Spleen (tissue), 11 donors: ENCODE results near the gene TFB1M. TPM values are rescaled to one million over a fixed set of nuclear protein-coding genes. Genes with fewer than 3 reads are reported as not detected.

Experiments
- DNase-seq: peaks from one replicate; pipeline ENCODE4 v3.0.0-alpha.2; 2020
- H3K27ac ChIP-seq, 8 donors: fragments of 200-600 bp; sonication (generic) in 7 of 8; 1 replicate in 4 of 8; 2 replicates in 4 of 8; pipeline versions ENCODE4 v1.5.0 to v1.8.0; 2016 to 2021; ENCODE audit warnings: inconsistent platforms in 4 of 8, mild to moderate bottlenecking in 4 of 8, moderate library complexity in 1 of 8
- H3K27me3 ChIP-seq, 7 donors: fragments of 200-600 bp; sonication (generic) in 6 of 7; replicated peaks in 1 of 7; 1 replicate in 4 of 7; 2 replicates in 3 of 7; pipeline versions ENCODE4 v1.5.0 to v1.8.0; 2016 to 2021; ENCODE audit warnings: inconsistent platforms in 3 of 7, mild to moderate bottlenecking in 1 of 7
- H3K36me3 ChIP-seq, 6 donors: fragments of 200-600 bp; sonication (generic) in 5 of 6; 1 replicate in 4 of 6; 2 replicates in 2 of 6; pipeline versions ENCODE4 v1.5.0 to v1.8.0; 2016 to 2021; ENCODE audit warnings: inconsistent platforms in 2 of 6
- H3K4me1 ChIP-seq, 6 donors: fragments of 200-600 bp; sonication (generic) in 5 of 6; 1 replicate in 3 of 6; 2 replicates in 3 of 6; pipeline versions ENCODE4 v1.5.0 to v1.8.0; 2016 to 2021; ENCODE audit warnings: inconsistent platforms in 3 of 6
- H3K4me3 ChIP-seq, 8 donors: fragments of 200-600 bp; sonication (generic) in 7 of 8; 1 replicate in 4 of 8; 2 replicates in 4 of 8; pipeline versions ENCODE4 v1.5.0 to v1.8.0; 2016 to 2021; ENCODE audit warnings: inconsistent platforms in 4 of 8, mild to moderate bottlenecking in 4 of 8, moderate library complexity in 2 of 8
- H3K9me3 ChIP-seq, 8 donors: fragments of 200-600 bp; sonication (generic) in 7 of 8; 1 replicate in 4 of 8; 2 replicates in 4 of 8; pipeline versions ENCODE4 v1.5.0 to v1.8.0; 2016 to 2021; ENCODE audit warnings: inconsistent platforms in 4 of 8
- POLR2A ChIP-seq, 3 donors: fragments of 450-650 bp; IDR thresholded peaks; one replicate each; pipeline ENCODE4 v1.5.1; 2017; ENCODE audit warnings: antibody characterized with exemption in 3 of 3, mild to moderate bottlenecking in 1 of 3
- POLR2AphosphoS5 ChIP-seq, 3 donors: sonication (generic); formaldehyde crosslinking; IDR thresholded peaks; one replicate each; pipeline ENCODE4 v1.5.1; 2017; ENCODE audit warnings: antibody characterized with exemption in 3 of 3
- WGBS, 5 donors: extraction: QIAGEN DNeasy Blood & Tissue Kit in 3 of 5; methylation state at CpG; one replicate each; pipeline versions ENCODE4 v1.1.5 to v1.1.7; 2013 to 2018; 5-methylcytosine and 5-hydroxymethylcytosine counted together
- intact Hi-C: fragments of 100-400 bp; cut with DNase I; formaldehyde crosslinking; loops from one replicate; pipeline ENCODE4 v1.15.0; 2023; ENCODE audit warnings: low total_unique reads
- polyA plus RNA-seq, 3 donors: library from polyadenylated mRNA; stranded (reverse); fragments of 200-250 nt; gene quantifications; one replicate each; pipeline ENCODE4 v1.2.1, GENCODE V29; 2013
- total RNA-seq, 7 donors: library from RNA; depleted of rRNA in 3 of 7; stranded (reverse); fragments of >200 nt in 3 of 7; fragmentation: NEBNext Ultra II Directional in 4 of 7; extraction: Animal tissue kit (Norgen Biotek cat#: 25700) in 4 of 7; gene quantifications; one replicate each; pipeline versions ENCODE4 v1.1.0 to v1.2.1, GENCODE V29; 2016 to 2021
- TF ChIP-seq, protein P1 (sequence below), 11 experiments: fragments of 200-600 bp in 7 of 11; fragments of 450-650 bp in 4 of 11; sonication (generic) in 4 of 11; IDR thresholded peaks in 8 of 11; conservative IDR thresholded peaks in 3 of 11; 1 replicate in 7 of 11; 2 replicates in 4 of 11; pipeline versions ENCODE4 v1.4.0 to v1.8.0; 2016 to 2021; ENCODE audit warnings: antibody characterized with exemption in 11 of 11, inconsistent platforms in 4 of 11, mild to moderate bottlenecking in 1 of 11
- donor health status: healthy with polysubstance abuse.
- donor health status: DM: no; HTN: no; CAD: no; lungs with moderate emphysema.
- donor health status: DM: no; HTN: no; CAD: no.
- donor health status: Bipolar disorder and iron deficiency.
- donor health status: healthy.
- donor health status: DM: no; HTN: no; CAD: no.
- donor health status: DM: yes; HTN: yes; CAD: no.

The TFB1M gene
- total and polyA plus RNA-seq, 10 donors: 11.4 to 39.2 (median 21.0) TPM

DNA sequence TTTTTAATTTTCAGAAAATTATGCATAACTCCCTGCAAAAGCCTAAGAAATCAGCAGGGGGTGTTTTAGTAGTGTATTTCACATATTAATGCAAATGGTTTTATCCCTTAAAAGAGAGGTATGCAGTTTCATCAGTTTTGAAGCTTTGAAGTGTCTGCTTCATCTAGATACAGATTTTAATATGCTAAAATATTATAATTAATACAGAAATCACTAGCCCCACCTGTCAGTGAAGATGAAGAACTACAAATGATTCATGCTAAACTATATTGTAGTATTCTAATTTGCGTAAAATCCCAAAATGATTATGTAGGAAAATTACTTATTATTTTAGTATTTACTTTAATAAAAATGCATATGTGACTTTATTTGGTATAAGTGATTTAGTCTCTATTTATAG, 2.9 kb upstream of the TFB1M start:
- WGBS, 5 donors: 88 to 98% (median 91%) methylated on average over 1 of the region's 1 CpG
- Histone ChIP-seq H3K4me3 (no peak overlapping the region), H3K9me3 (no peaks in the 10 kb centered on the region), H3K4me1 (peaks cover 0 to 45% (median 33%) of the 10 kb centered on the region in 6 donors), H3K27ac (no peak overlapping the region), H3K27me3 (no peaks in the 10 kb centered on the region), H3K36me3 (no peaks in the 10 kb centered on the region)
- TF ChIP-seq POLR2A (IDR thresholded peaks at IDR 0.05): no peak
- TF ChIP-seq, protein P1, sequence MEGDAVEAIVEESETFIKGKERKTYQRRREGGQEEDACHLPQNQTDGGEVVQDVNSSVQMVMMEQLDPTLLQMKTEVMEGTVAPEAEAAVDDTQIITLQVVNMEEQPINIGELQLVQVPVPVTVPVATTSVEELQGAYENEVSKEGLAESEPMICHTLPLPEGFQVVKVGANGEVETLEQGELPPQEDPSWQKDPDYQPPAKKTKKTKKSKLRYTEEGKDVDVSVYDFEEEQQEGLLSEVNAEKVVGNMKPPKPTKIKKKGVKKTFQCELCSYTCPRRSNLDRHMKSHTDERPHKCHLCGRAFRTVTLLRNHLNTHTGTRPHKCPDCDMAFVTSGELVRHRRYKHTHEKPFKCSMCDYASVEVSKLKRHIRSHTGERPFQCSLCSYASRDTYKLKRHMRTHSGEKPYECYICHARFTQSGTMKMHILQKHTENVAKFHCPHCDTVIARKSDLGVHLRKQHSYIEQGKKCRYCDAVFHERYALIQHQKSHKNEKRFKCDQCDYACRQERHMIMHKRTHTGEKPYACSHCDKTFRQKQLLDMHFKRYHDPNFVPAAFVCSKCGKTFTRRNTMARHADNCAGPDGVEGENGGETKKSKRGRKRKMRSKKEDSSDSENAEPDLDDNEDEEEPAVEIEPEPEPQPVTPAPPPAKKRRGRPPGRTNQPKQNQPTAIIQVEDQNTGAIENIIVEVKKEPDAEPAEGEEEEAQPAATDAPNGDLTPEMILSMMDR (IDR thresholded peaks at IDR 0.05 in 8 of 11, conservative IDR thresholded peaks at IDR 0.05 in 3 of 11): peak in 2 of 11 experiments; percentile 13 to 30
- TF ChIP-seq POLR2AphosphoS5 (IDR thresholded peaks at IDR 0.05): no peak
- no peak for DNase-seq
- intact Hi-C loops: no loop called here

DNA sequence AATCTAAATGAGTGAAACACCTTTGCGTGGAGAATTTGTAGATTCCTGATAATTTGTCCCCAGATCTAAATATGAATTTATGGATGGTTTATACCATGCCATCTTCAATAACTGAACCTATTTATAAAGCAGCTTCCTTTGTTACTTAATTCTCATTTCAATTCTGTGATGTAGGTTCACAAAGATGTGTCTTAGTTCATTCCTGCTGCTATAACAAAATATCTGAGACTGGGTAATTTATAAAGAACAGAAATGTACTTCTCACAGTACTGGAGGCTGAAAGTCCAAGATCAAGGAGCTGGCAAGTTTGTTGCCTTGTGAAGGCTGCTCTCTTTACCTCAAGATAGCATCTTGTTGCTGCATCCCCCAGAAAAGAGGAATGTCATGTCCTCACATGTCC, 2.1 kb upstream of the TFB1M start:
- WGBS, 5 donors: 91 to 100% (median 98%) methylated on average over 1 of the region's 1 CpG
- H3K4me1 ChIP-seq: peaks cover 0 to 53% (median 36%) of the 10 kb centered on the region in 6 donors
- no peak for DNase-seq
- intact Hi-C loops: no loop called here
- H3K9me3 ChIP-seq: no peaks in the 10 kb centered on the region
- H3K27ac ChIP-seq: no peak overlapping the region
- TF ChIP-seq POLR2A (IDR thresholded peaks at IDR 0.05) (no peak), POLR2AphosphoS5 (IDR thresholded peaks at IDR 0.05) (no peak)
- TF ChIP-seq, protein P1 (IDR thresholded peaks at IDR 0.05 in 8 of 11, conservative IDR thresholded peaks at IDR 0.05 in 3 of 11): no peak
- no peaks in the 10 kb centered on the region for H3K27me3 ChIP-seq
- H3K36me3 ChIP-seq: no peaks in the 10 kb centered on the region
- H3K4me3 ChIP-seq: no peak overlapping the region

DNA sequence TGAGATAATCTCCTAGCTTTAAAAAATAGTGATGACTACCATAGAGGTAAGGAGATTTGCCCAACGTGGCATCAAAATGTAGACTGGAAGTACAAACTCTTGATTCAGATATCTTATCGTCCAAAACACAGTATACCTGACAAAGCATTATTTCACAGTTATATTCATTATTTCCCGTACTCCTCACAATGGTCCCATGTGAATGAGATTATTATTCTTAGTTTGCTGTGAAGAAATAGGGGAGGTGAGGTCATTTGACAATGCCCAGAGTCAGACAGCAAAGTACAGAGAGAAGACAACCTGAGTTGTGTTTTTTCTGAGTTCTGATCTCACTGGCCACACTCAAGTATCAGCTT, 1.2 kb upstream of the TFB1M start:
- WGBS, 5 donors: 27 to 71% (median 50%) methylated on average over 3 of the region's 3 CpGs
- peak overlapping the region in 7 of 8 donors; percentile 66 to 94 (median 84) for H3K4me3 ChIP-seq

DNA sequence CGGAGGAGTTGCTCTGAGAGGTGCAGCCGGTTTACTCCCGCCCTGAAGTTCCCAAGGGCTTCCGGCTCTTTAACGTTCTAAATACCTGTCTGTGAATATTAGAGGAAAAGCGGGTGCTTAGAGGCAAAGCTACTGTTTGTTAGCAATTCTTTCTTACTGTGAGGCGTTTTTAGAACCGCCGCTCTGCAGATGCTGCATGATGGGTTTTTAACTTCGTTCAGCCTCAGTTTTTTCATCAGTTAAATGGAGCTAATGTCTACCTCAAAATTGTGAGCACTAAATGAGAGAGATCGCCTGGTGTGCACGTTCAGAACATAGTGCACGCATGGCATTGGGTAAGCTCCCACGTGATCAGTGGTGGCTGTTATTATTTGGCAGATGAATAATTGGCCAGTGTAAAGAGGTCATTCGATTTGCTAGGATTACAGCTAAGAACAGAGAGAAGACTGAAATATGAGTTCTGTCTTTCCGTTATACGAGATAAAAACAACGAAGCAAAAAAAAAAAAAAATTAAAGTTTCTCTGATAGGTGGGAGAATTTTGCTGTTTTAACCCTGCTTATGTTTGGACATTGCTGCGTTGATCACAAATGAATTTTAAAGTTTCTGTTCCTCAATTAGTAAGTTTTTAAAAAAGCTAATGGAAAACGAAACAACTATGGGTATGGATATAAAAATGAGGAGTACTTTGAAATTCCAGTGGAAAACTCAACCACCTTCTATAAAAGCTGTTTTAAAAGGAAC, 660 bp upstream of the TFB1M start:
- TF ChIP-seq, protein P1 (IDR thresholded peaks at IDR 0.05 in 8 of 11, conservative IDR thresholded peaks at IDR 0.05 in 3 of 11): peak in 1 of 11 experiments; percentile 13
- TF ChIP-seq POLR2A (IDR thresholded peaks at IDR 0.05) (peak in 1 of 3 donors; percentile 39), POLR2AphosphoS5 (IDR thresholded peaks at IDR 0.05) (no peak)
- H3K4me1 ChIP-seq: peaks cover 0 to 61% (median 34%) of the 10 kb centered on the region in 6 donors
- DNase-seq: no peak
- H3K9me3 ChIP-seq: no peaks in the 10 kb centered on the region
- intact Hi-C loops: no loop called here
- peaks cover 0 to 11% (median 2%) of the 10 kb centered on the region in 6 donors for H3K36me3 ChIP-seq
- H3K4me3 ChIP-seq: peak overlapping the region; percentile 66 to 94 (median 83)
- H3K27ac ChIP-seq: peak overlapping the region; percentile 69 to 94 (median 91)
- no peaks in the 10 kb centered on the region for H3K27me3 ChIP-seq
- WGBS, 5 donors: 1 to 4% (median 4%) methylated on average over 20 of the region's 20 CpGs

More for the DNA sequence above, 1.2 kb upstream of the TFB1M start:
- intact Hi-C loops: no loop called here
- TF ChIP-seq POLR2AphosphoS5 (IDR thresholded peaks at IDR 0.05) (no peak), POLR2A (IDR thresholded peaks at IDR 0.05) (no peak)
- TF ChIP-seq, protein P1 (IDR thresholded peaks at IDR 0.05 in 8 of 11, conservative IDR thresholded peaks at IDR 0.05 in 3 of 11): no peak
- Histone ChIP-seq H3K9me3 (no peaks in the 10 kb centered on the region), H3K27ac (peak overlapping the region; percentile 60 to 94 (median 91)), H3K27me3 (no peaks in the 10 kb centered on the region), H3K36me3 (peaks cover 0 to 6% (median under 1%) of the 10 kb centered on the region in 6 donors), H3K4me1 (peaks cover 0 to 61% (median 38%) of the 10 kb centered on the region in 6 donors)
- no peak for DNase-seq
